HPDE6-E6E7 (cell line): Measurements from ENCODE around the gene SLC11A2.
"Not testable (repeated sequence)": the region's sequence is repeated elsewhere in the genome, so short reads cannot be mapped to it uniquely, and the experiment has no call there.

Source experiments
- DNase-seq: peaks from one replicate; pipeline ENCODE4 v3.0.0; 2011; ENCODE audit warnings: missing footprints; ENCODE audit errors: extremely low spot score

The SLC11A2 gene

GRCh38 chr12:50947933-50948626, 78.1 kb downstream of the SLC11A2 start:
- DNase-seq = no peak

GRCh38 chr12:50937653-50938052, 88.5 kb downstream of the SLC11A2 start:
- DNase-seq = no peak

- no peak for DNase-seq
Measured at GRCh38 chr12:50936821-50937530, 89.2 kb downstream of the SLC11A2 start.

GRCh38 chr12:50934981-50935807, 91.0 kb downstream of the SLC11A2 start:
- DNase-seq = no peak

- DNase-seq = no peak
Measured at GRCh38 chr12:50934371-50934851, 91.8 kb downstream of the SLC11A2 start.

GRCh38 chr12:50933459-50934124, 92.6 kb downstream of the SLC11A2 start:
- no peak for DNase-seq

GRCh38 chr12:50932787-50933280, 93.3 kb downstream of the SLC11A2 start:
- no peak for DNase-seq

GRCh38 chr12:50930477-50930876, 95.7 kb downstream of the SLC11A2 start:
- DNase-seq = not testable (repeated sequence)

GRCh38 chr12:50929831-50930230, 96.4 kb downstream of the SLC11A2 start:
- no peak for DNase-seq
